SK-N-SH treated with all-trans-retinoic acid at 6 μM for 48 hours (cell line): ENCODE data around the gene TASP1.

ENCODE experiments used
- ATAC-seq: fragments of 200-7000 bp; cut with Tn5 transposase; 3 replicates; pipeline ENCODE4 v1.9.1; 2020; ENCODE audit warnings: mild to moderate bottlenecking, moderate library complexity
- ARNTL ChIP-seq: fragments of 450-650 bp; formaldehyde crosslinking; IDR thresholded peaks from 2 replicates; pipeline ENCODE4 v1.5.0; 2020; ENCODE audit warnings: low read depth, mild to moderate bottlenecking, moderate library complexity, borderline replicate concordance
- BACH2 ChIP-seq: fragments of 250-450 bp; sonication (Bioruptor Pico); IDR thresholded peaks from 2 replicates; pipeline ENCODE4 v1.9.0; 2021; ENCODE audit warnings: mild to moderate bottlenecking, borderline replicate concordance
- CSDC2 ChIP-seq: fragments of 250-450 bp; sonication (Bioruptor Pico); IDR thresholded peaks from 2 replicates; pipeline ENCODE4 v1.5.0; 2020; ENCODE audit warnings: mild to moderate bottlenecking, moderate library complexity
- ESRRG ChIP-seq: fragments of 250-450 bp; sonication (Bioruptor Pico); IDR thresholded peaks from 2 replicates; pipeline ENCODE4 v1.6.1; 2021; ENCODE audit warnings: mild to moderate bottlenecking
- GLIS3 ChIP-seq: fragments of 250-450 bp; sonication (Bioruptor Pico); IDR thresholded peaks from 2 replicates; pipeline ENCODE4 v1.5.0; 2020; ENCODE audit warnings: mild to moderate bottlenecking, moderate library complexity
- ISL1 ChIP-seq: fragments of 250-450 bp; sonication (Bioruptor Pico); IDR thresholded peaks from 2 replicates; pipeline ENCODE4 v2.1.2; 2022; ENCODE audit warnings: mild to moderate bottlenecking, moderate library complexity
- OSR1 ChIP-seq: fragments of 250-450 bp; sonication (Bioruptor Pico); IDR thresholded peaks from 2 replicates; pipeline ENCODE4 v1.8.0; 2022; ENCODE audit warnings: moderate library complexity, mild to moderate bottlenecking, inconsistent platforms
- PPARA ChIP-seq: fragments of 250-450 bp; sonication (Bioruptor Pico); IDR thresholded peaks from 2 replicates; pipeline ENCODE4 v1.5.0; 2020; ENCODE audit warnings: mild to moderate bottlenecking, borderline replicate concordance
- RARB ChIP-seq: fragments of 250-450 bp; sonication (Bioruptor Pico); IDR thresholded peaks from 2 replicates; pipeline ENCODE4 v1.8.0; 2021; ENCODE audit warnings: mild to moderate bottlenecking, moderate library complexity
- SNAI2 ChIP-seq: fragments of 250-450 bp; sonication (Bioruptor Pico); IDR thresholded peaks from 2 replicates; pipeline ENCODE4 v1.5.0; 2020; ENCODE audit warnings: mild to moderate bottlenecking, moderate library complexity
- TOX ChIP-seq: fragments of 250-450 bp; sonication (Bioruptor Pico); IDR thresholded peaks from 2 replicates; pipeline ENCODE4 v1.8.0; 2021; ENCODE audit warnings: mild to moderate bottlenecking, moderate library complexity, borderline replicate concordance
- ZC3H10 ChIP-seq: fragments of 250-450 bp; sonication (Bioruptor Pico); IDR thresholded peaks from 2 replicates; pipeline ENCODE4 v1.5.1; 2021; ENCODE audit warnings: mild to moderate bottlenecking, moderate library complexity
- ZFP3 ChIP-seq: fragments of 250-450 bp; sonication (Bioruptor Pico); IDR thresholded peaks from 2 replicates; pipeline ENCODE4 v1.5.0; 2020; ENCODE audit warnings: mild to moderate bottlenecking, moderate library complexity
- ZFP30 ChIP-seq: fragments of 450-650 bp; formaldehyde crosslinking; IDR thresholded peaks from 2 replicates; pipeline ENCODE4 v1.5.0; 2022; ENCODE audit warnings: mild to moderate bottlenecking, moderate library complexity
- ZNF70 ChIP-seq: fragments of 450-650 bp; formaldehyde crosslinking; IDR thresholded peaks from 2 replicates; pipeline ENCODE4 v1.5.0; 2020; ENCODE audit warnings: mild to moderate bottlenecking, moderate library complexity
- ZNF8 ChIP-seq: fragments of 450-650 bp; formaldehyde crosslinking; IDR thresholded peaks from 2 replicates; pipeline ENCODE4 v1.5.0; 2020; ENCODE audit warnings: mild to moderate bottlenecking, moderate library complexity
- TF ChIP-seq, protein P1 (sequence below): fragments of 250-450 bp; sonication (Bioruptor Pico); IDR thresholded peaks from 2 replicates; pipeline ENCODE4 v1.5.0; 2020; ENCODE audit warnings: mild to moderate bottlenecking, moderate library complexity
- TF ChIP-seq, protein P2 (sequence below): fragments of 250-450 bp; sonication (Bioruptor Pico); IDR thresholded peaks from 2 replicates; pipeline ENCODE4 v1.5.1; 2020; ENCODE audit warnings: low read depth, mild to moderate bottlenecking, moderate library complexity
- TF ChIP-seq, protein P3 (sequence below): fragments of 250-450 bp; sonication (Bioruptor Pico); IDR thresholded peaks from 2 replicates; pipeline ENCODE4 v1.5.1; 2021; ENCODE audit warnings: mild to moderate bottlenecking, moderate library complexity
- TF ChIP-seq, protein P4 (sequence below): fragments of 250-450 bp; sonication (Bioruptor Pico); IDR thresholded peaks from 2 replicates; pipeline ENCODE4 v1.8.0; 2021; ENCODE audit warnings: low read depth, mild to moderate bottlenecking, moderate library complexity, borderline replicate concordance
- TF ChIP-seq, protein P5 (sequence below): fragments of 250-450 bp; sonication (Bioruptor Pico); IDR thresholded peaks from 2 replicates; pipeline ENCODE4 v1.8.0; 2020; ENCODE audit warnings: mild to moderate bottlenecking, moderate library complexity, borderline replicate concordance

The TASP1 gene

DNA sequence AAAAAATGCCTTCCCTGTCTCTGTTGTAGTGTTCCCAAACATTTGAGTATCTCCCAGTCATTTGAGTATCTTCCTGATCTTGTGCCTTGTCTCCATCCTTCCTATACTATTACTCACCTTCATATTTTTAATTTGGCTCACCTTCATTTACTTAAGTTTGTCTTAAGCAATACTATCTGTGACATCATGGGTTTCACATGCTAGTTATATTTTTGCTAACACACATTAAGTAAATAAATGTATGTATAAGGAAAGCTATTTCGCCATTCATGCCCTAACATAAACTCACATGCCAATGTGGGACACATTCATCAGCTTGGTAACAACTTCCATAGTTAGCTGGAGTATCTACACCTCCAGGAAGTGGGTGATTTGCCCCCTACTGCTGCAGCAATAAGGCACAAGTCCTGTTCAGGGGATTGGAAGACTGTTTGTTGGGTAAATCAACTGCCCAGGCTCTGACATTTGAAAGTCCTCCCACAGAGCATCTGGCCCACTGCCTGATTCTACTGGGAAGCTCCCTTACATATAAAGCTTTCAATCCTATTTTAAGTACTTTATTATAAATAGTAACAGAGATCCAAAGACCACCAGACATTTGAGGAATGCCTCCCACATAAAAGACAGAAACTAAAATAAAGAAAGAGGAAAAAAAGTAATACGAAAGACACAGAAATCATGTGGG is 285.3 kb downstream of the TASP1 start (continued):
- TF ChIP-seq BACH2 (no peak), CSDC2 (no peak), SNAI2 (CRISPR knock-in tag) (no peak)

DNA sequence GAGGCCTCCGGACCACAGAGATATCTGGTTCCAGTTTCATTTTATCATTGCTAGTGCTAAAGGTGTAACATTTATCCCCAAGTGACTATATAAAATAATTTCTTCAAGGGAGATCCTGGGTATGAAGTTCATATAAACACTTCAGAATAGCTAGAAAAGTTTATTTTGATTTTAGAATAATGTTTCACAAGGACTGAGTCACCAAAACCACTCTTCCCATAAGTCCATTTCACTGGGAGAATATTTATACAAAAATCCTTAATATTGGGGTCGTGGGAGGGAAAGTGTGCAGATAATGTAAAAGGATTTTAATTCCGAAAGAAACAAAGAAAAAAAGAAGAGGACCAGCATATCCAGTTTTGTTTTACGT is 289.5 kb downstream of the TASP1 start:
- no peak for ATAC-seq
- TF ChIP-seq BACH2 (no peak), PPARA (CRISPR knock-in tag) (no peak), ESRRG (CRISPR knock-in tag) (no peak), ISL1 (no peak), ZC3H10 (CRISPR knock-in tag) (no peak), CSDC2 (no peak), ZNF70 (no peak), GLIS3 (CRISPR knock-in tag) (no peak), RARB (CRISPR knock-in tag) (no peak)

DNA sequence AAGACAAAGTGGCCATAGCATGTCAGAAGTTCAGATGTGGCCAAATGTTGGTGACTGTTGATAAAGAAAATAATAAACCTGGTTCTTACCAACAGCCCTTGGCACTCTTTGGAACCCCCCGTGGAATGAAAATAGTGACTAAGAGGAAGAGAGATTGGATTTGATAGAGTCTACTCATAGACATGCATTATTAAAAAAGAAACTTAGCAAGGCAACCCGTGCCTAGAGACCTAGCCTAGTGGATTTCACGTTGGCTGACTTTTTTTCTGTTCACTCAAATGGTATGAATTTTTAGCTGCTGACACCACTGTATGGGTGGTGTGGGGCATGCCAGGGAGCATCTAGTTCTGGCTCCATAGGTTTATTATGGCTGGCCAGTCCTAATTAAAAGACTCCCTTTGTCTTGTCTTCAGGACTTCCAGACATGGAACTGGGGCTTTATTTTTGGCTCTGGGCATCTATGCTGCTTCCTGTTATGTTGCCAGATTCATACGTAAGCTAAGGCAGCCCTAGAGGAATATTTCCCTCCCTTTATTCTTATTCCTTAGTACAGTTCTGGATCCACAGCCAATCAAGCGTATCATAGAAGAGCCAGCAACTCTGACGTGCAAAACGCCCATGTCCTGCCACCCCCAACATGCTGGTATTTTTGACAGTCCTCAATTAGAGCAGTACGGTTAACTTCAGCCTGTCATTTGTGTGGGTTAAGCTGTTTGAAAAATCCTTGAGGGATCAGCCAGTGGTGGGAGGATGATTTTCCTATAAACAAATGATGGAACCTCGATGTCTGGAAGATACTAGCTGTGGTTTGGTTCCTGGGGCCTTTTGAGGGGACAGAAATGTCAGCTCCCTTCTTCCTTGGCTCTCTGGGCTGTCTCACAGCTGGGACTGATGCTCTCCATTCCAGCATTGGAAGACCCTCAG is 290.2 kb downstream of the TASP1 start:
- no peak for ATAC-seq
- TF ChIP-seq ZNF8 (no peak), ARNTL (no peak), ZFP3 (CRISPR knock-in tag) (no peak), ZFP30 (CRISPR knock-in tag) (no peak), ZC3H10 (CRISPR knock-in tag) (no peak), TOX (CRISPR knock-in tag) (no peak), RARB (CRISPR knock-in tag) (no peak), GLIS3 (CRISPR knock-in tag) (no peak), SNAI2 (CRISPR knock-in tag) (no peak), OSR1 (CRISPR knock-in tag) (no peak), CSDC2 (no peak), ZNF70 (no peak)
- TF ChIP-seq, protein P1, sequence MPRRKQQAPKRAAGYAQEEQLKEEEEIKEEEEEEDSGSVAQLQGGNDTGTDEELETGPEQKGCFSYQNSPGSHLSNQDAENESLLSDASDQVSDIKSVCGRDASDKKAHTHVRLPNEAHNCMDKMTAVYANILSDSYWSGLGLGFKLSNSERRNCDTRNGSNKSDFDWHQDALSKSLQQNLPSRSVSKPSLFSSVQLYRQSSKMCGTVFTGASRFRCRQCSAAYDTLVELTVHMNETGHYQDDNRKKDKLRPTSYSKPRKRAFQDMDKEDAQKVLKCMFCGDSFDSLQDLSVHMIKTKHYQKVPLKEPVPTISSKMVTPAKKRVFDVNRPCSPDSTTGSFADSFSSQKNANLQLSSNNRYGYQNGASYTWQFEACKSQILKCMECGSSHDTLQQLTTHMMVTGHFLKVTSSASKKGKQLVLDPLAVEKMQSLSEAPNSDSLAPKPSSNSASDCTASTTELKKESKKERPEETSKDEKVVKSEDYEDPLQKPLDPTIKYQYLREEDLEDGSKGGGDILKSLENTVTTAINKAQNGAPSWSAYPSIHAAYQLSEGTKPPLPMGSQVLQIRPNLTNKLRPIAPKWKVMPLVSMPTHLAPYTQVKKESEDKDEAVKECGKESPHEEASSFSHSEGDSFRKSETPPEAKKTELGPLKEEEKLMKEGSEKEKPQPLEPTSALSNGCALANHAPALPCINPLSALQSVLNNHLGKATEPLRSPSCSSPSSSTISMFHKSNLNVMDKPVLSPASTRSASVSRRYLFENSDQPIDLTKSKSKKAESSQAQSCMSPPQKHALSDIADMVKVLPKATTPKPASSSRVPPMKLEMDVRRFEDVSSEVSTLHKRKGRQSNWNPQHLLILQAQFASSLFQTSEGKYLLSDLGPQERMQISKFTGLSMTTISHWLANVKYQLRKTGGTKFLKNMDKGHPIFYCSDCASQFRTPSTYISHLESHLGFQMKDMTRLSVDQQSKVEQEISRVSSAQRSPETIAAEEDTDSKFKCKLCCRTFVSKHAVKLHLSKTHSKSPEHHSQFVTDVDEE: no peak
- TF ChIP-seq, protein P2, sequence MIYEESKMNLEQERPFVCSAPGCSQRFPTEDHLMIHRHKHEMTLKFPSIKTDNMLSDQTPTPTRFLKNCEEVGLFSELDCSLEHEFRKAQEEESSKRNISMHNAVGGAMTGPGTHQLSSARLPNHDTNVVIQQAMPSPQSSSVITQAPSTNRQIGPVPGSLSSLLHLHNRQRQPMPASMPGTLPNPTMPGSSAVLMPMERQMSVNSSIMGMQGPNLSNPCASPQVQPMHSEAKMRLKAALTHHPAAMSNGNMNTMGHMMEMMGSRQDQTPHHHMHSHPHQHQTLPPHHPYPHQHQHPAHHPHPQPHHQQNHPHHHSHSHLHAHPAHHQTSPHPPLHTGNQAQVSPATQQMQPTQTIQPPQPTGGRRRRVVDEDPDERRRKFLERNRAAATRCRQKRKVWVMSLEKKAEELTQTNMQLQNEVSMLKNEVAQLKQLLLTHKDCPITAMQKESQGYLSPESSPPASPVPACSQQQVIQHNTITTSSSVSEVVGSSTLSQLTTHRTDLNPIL (CRISPR knock-in tag): no peak
- TF ChIP-seq, protein P3, sequence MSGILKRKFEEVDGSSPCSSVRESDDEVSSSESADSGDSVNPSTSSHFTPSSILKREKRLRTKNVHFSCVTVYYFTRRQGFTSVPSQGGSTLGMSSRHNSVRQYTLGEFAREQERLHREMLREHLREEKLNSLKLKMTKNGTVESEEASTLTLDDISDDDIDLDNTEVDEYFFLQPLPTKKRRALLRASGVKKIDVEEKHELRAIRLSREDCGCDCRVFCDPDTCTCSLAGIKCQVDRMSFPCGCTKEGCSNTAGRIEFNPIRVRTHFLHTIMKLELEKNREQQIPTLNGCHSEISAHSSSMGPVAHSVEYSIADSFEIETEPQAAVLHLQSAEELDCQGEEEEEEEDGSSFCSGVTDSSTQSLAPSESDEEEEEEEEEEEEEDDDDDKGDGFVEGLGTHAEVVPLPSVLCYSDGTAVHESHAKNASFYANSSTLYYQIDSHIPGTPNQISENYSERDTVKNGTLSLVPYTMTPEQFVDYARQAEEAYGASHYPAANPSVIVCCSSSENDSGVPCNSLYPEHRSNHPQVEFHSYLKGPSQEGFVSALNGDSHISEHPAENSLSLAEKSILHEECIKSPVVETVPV: no peak
- TF ChIP-seq, protein P4, sequence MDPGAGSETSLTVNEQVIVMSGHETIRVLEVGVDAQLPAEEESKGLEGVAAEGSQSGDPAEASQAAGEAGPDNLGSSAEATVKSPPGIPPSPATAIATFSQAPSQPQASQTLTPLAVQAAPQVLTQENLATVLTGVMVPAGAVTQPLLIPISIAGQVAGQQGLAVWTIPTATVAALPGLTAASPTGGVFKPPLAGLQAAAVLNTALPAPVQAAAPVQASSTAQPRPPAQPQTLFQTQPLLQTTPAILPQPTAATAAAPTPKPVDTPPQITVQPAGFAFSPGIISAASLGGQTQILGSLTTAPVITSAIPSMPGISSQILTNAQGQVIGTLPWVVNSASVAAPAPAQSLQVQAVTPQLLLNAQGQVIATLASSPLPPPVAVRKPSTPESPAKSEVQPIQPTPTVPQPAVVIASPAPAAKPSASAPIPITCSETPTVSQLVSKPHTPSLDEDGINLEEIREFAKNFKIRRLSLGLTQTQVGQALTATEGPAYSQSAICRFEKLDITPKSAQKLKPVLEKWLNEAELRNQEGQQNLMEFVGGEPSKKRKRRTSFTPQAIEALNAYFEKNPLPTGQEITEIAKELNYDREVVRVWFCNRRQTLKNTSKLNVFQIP (CRISPR knock-in tag): no peak
- TF ChIP-seq, protein P5, sequence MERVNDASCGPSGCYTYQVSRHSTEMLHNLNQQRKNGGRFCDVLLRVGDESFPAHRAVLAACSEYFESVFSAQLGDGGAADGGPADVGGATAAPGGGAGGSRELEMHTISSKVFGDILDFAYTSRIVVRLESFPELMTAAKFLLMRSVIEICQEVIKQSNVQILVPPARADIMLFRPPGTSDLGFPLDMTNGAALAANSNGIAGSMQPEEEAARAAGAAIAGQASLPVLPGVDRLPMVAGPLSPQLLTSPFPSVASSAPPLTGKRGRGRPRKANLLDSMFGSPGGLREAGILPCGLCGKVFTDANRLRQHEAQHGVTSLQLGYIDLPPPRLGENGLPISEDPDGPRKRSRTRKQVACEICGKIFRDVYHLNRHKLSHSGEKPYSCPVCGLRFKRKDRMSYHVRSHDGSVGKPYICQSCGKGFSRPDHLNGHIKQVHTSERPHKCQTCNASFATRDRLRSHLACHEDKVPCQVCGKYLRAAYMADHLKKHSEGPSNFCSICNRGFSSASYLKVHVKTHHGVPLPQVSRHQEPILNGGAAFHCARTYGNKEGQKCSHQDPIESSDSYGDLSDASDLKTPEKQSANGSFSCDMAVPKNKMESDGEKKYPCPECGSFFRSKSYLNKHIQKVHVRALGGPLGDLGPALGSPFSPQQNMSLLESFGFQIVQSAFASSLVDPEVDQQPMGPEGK (CRISPR knock-in tag): no peak
